CD14-positive monocyte (primary cell): ENCODE results near the gene GULP1. TPM values are rescaled to one million over a fixed set of nuclear protein-coding genes. Genes with fewer than 3 reads are reported as not detected.

ENCODE experiments used
- DNase-seq, 3 donors: peaks; one replicate each; pipeline ENCODE4 v3.0.0-alpha.2; 2011 to 2022
- H2AFZ ChIP-seq: 2 replicates; pipeline ENCODE4 v1.6.0; 2012; ENCODE audit warnings: mild to moderate bottlenecking, low read depth, low read length, inconsistent platforms; ENCODE audit not compliant: insufficient read depth, poor library complexity, severe bottlenecking
- H3K27ac ChIP-seq, 2 donors: 1 replicate in 1 of 2; 2 replicates in 1 of 2; pipeline ENCODE4 v1.5.1; 2012 to 2013; ENCODE audit warnings: low read length in 2 of 2, control low read depth in 1 of 2, inconsistent platforms in 1 of 2, low read depth in 1 of 2, mild to moderate bottlenecking in 1 of 2
- H3K27me3 ChIP-seq, 2 donors: one replicate each; pipeline versions ENCODE4 v1.6.0 to v1.6.1; 2011 to 2013; ENCODE audit warnings: low read length in 2 of 2; ENCODE audit not compliant: control insufficient read depth in 2 of 2, insufficient read depth in 2 of 2
- H3K36me3 ChIP-seq, 2 donors: replicated peaks in 1 of 2; 1 replicate in 1 of 2; 2 replicates in 1 of 2; pipeline versions ENCODE4 v1.5.1 to v1.6.1; 2012 to 2013; ENCODE audit warnings: low read length in 2 of 2, control low read depth in 1 of 2, inconsistent platforms in 1 of 2, mild to moderate bottlenecking in 1 of 2; ENCODE audit not compliant: insufficient read depth in 2 of 2, control insufficient read depth in 1 of 2
- H3K4me1 ChIP-seq, 2 donors: 1 replicate in 1 of 2; 2 replicates in 1 of 2; pipeline versions ENCODE4 v1.5.1 to v1.6.1; 2012 to 2013; ENCODE audit warnings: low read length in 2 of 2, control low read depth in 1 of 2, inconsistent platforms in 1 of 2, mild to moderate bottlenecking in 1 of 2, moderate library complexity in 1 of 2; ENCODE audit not compliant: insufficient read depth in 2 of 2, control insufficient read depth in 1 of 2
- H3K4me2 ChIP-seq: replicated peaks from 2 replicates; pipeline ENCODE3; 2012; ENCODE audit warnings: low read length, moderate library complexity, mild to moderate bottlenecking; ENCODE audit not compliant: poor library complexity, severe bottlenecking; ENCODE audit errors: extremely low read depth
- H3K4me3 ChIP-seq, 3 experiments: fragments of 200-600 bp in 1 of 3; sonication (generic) in 1 of 3; replicated peaks in 1 of 3; 1 replicate in 2 of 3; 2 replicates in 1 of 3; pipeline ENCODE4 v1.5.1; 2011 to 2013; ENCODE audit warnings: low read length in 3 of 3, mild to moderate bottlenecking in 3 of 3, control low read depth in 2 of 3, low read depth in 2 of 3, inconsistent platforms in 1 of 3, moderate library complexity in 1 of 3
- H3K79me2 ChIP-seq: 2 replicates; pipeline ENCODE4 v1.6.0; 2012; ENCODE audit warnings: mild to moderate bottlenecking, control low read depth, inconsistent platforms, low read length, moderate library complexity; ENCODE audit not compliant: insufficient read depth
- H3K9ac ChIP-seq: 2 replicates; pipeline ENCODE4 v1.6.0; 2017; ENCODE audit warnings: low read length, mild to moderate bottlenecking; ENCODE audit not compliant: insufficient read depth, poor library complexity, severe bottlenecking
- H3K9me3 ChIP-seq, 2 donors: replicated peaks in 1 of 2; 1 replicate in 1 of 2; 2 replicates in 1 of 2; pipeline versions ENCODE4 v1.5.1 to v1.6.1; 2012 to 2013; ENCODE audit warnings: low read length in 2 of 2, control low read depth in 1 of 2; ENCODE audit not compliant: control insufficient read depth in 1 of 2, insufficient read depth in 1 of 2
- H4K20me1 ChIP-seq: 2 replicates; pipeline ENCODE4 v1.6.0; 2012; ENCODE audit warnings: mild to moderate bottlenecking, low read length, control low read depth, moderate library complexity; ENCODE audit not compliant: insufficient read depth
- H3K27ac Mint-ChIP-seq, 7 donors: one replicate each; pipeline ENCODE4 v1.8.0; 2020; ENCODE audit warnings: mild to moderate bottlenecking in 7 of 7, mixed read lengths in 7 of 7, moderate library complexity in 6 of 7, inconsistent platforms in 2 of 7
- H3K27me3 Mint-ChIP-seq, 3 donors: one replicate each; pipeline ENCODE4 v1.8.0; 2021 to 2022; ENCODE audit warnings: low read depth in 3 of 3, mild to moderate bottlenecking in 3 of 3, mixed read lengths in 3 of 3, moderate library complexity in 3 of 3, inconsistent platforms in 1 of 3
- H3K36me3 Mint-ChIP-seq, 2 donors: one replicate each; pipeline ENCODE4 v1.8.0; 2020; ENCODE audit warnings: mixed read lengths in 2 of 2, inconsistent platforms in 1 of 2, mild to moderate bottlenecking in 1 of 2
- H3K4me1 Mint-ChIP-seq: one replicate; pipeline ENCODE4 v1.8.0; 2020; ENCODE audit warnings: mild to moderate bottlenecking, mixed read lengths
- H3K4me3 Mint-ChIP-seq, 2 donors: one replicate each; pipeline ENCODE4 v1.8.0; 2020; ENCODE audit warnings: mild to moderate bottlenecking in 2 of 2, mixed read lengths in 2 of 2, moderate library complexity in 1 of 2
- H3K9me3 Mint-ChIP-seq, 7 donors: one replicate each; pipeline ENCODE4 v1.8.0; 2020 to 2022; ENCODE audit warnings: mixed read lengths in 7 of 7, mild to moderate bottlenecking in 6 of 7, moderate library complexity in 6 of 7, inconsistent platforms in 2 of 7
- WGBS: methylation state at CpG from one replicate; pipeline ENCODE4 v1.1.5; 2013; ENCODE audit warnings: missing lambda C conversion rate; ENCODE audit not compliant: insufficient coverage; 5-methylcytosine and 5-hydroxymethylcytosine counted together
- intact Hi-C, 2 donors: fragments of 100-400 bp; cut with micrococcal nuclease; formaldehyde crosslinking; loops; one replicate each; pipeline versions ENCODE4 v1.15.0 to v1.15.1; 2023
- polyA plus RNA-seq, 3 donors: library from polyadenylated mRNA; depleted of rRNA in 1 of 3; unstranded in 2 of 3; stranded (reverse) in 1 of 3; fragments of 300-500 nt in 2 of 3; fragments of >200 nt in 1 of 3; fragmentation: Illumina TruSeq in 2 of 3; gene quantifications; 1 replicate in 2 of 3; 2 replicates in 1 of 3; pipeline ENCODE4 v1.2.3, GENCODE V29; 2012 to 2021
- TF ChIP-seq, protein P1 (sequence below): fragments of 200-600 bp; IDR thresholded peaks from one replicate; pipeline ENCODE4 v1.8.0; 2022; ENCODE audit warnings: antibody characterized with exemption, mild to moderate bottlenecking

Gene GULP1
- polyA plus RNA-seq, 3 donors = not detected

DNA sequence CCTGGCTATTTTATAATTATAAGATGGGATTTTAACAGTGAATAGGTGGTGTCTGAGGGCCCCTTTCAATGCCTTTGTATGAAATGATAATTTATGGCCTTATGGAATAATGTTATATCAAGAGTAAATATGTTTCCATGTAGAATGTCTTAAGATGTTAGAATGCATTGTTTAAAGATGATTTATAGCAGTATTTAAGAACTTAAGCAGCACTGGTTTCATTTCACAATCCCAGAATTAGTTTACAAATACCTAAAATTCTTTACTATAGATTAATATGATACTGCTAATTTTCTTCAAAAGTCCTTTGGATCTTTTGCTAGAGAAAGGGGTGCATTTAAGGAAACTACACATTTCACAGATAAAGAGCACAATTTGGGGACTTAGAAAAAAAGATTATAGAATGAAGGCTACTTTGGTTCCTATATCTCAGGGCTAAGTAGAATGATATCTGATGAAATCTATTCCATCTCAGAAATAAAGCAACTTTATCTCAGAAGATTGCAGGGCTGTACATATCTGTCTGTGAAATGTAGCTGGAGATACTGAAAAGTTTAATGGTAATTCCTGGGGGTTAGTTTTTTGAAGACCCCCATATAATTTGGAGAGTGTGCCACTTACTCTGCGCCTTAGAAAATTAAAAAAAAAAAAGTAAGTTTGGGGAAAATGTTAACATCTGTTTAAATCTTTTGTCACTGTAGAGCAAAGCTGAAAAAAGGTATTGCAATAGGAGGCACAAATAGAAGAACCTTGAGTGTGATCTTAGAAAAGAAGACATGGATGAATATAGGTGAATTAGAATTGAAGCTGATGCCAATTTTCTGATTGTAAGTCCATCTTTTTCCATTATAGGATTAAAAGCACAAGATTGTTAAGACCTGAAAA lies 123.4 kb downstream of the GULP1 start:
- no peak overlapping the region for H3K4me3 Mint-ChIP-seq
- Histone ChIP-seq H3K79me2 (no peaks in the 10 kb centered on the region), H3K9me3 (peaks cover 0 to 11% of the 10 kb centered on the region in 2 donors), H2AFZ (no peak overlapping the region), H3K36me3 (no peaks in the 10 kb centered on the region), H3K4me2 (no peak overlapping the region), H3K27me3 (no peaks in the 10 kb centered on the region), H3K27ac (no peak overlapping the region), H4K20me1 (no peaks in the 10 kb centered on the region), H3K4me3 (no peak overlapping the region), H3K9ac (no peak overlapping the region), H3K4me1 (no peaks in the 10 kb centered on the region)
- intact Hi-C loops = no loop called here
- H3K36me3 Mint-ChIP-seq = no peaks in the 10 kb centered on the region
- peaks cover 0 to 6% (median 2%) of the 10 kb centered on the region in 7 donors for H3K9me3 Mint-ChIP-seq
- H3K27me3 Mint-ChIP-seq = peaks cover 0 to 2% (median 0%) of the 10 kb centered on the region in 3 donors
- 100% methylated on average over 1 of the region's 1 CpG for WGBS
- H3K27ac Mint-ChIP-seq = no peak overlapping the region
- DNase-seq = no peak
- TF ChIP-seq, protein P1, sequence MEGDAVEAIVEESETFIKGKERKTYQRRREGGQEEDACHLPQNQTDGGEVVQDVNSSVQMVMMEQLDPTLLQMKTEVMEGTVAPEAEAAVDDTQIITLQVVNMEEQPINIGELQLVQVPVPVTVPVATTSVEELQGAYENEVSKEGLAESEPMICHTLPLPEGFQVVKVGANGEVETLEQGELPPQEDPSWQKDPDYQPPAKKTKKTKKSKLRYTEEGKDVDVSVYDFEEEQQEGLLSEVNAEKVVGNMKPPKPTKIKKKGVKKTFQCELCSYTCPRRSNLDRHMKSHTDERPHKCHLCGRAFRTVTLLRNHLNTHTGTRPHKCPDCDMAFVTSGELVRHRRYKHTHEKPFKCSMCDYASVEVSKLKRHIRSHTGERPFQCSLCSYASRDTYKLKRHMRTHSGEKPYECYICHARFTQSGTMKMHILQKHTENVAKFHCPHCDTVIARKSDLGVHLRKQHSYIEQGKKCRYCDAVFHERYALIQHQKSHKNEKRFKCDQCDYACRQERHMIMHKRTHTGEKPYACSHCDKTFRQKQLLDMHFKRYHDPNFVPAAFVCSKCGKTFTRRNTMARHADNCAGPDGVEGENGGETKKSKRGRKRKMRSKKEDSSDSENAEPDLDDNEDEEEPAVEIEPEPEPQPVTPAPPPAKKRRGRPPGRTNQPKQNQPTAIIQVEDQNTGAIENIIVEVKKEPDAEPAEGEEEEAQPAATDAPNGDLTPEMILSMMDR = no peak
- H3K4me1 Mint-ChIP-seq = no peaks in the 10 kb centered on the region

DNA sequence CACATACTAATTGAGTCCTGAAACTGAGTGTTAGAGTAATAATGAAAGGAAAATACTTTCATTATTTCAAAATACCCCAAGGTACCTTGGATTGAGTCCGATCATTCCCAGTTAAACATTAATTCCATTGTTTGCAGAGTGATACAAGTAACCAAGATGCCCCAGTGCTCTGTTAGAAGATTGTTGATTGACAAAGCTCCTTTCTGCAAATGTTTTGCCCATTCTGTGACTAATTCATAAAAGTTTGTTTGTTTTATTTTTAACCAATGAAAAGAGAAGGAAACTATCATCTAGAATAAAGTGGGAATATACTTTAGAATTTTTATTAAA lies 124.0 kb downstream of the GULP1 start:
- Mint-ChIP-seq H3K27me3 (peaks cover 0 to 2% (median 0%) of the 10 kb centered on the region in 3 donors), H3K9me3 (peaks cover 0 to 6% (median 3%) of the 10 kb centered on the region in 7 donors), H3K4me1 (no peaks in the 10 kb centered on the region), H3K36me3 (no peaks in the 10 kb centered on the region), H3K27ac (no peak overlapping the region), H3K4me3 (no peak overlapping the region)
- Histone ChIP-seq H3K4me2 (no peak overlapping the region), H3K36me3 (no peaks in the 10 kb centered on the region), H3K79me2 (no peaks in the 10 kb centered on the region), H3K27me3 (no peaks in the 10 kb centered on the region), H3K4me1 (no peaks in the 10 kb centered on the region), H4K20me1 (no peaks in the 10 kb centered on the region), H3K27ac (no peak overlapping the region), H3K9me3 (peaks cover 0 to 14% of the 10 kb centered on the region in 2 donors), H3K9ac (no peak overlapping the region), H2AFZ (no peak overlapping the region), H3K4me3 (no peak overlapping the region)
- TF ChIP-seq, protein P1 = no peak
- intact Hi-C loops = no loop called here
- WGBS = no CpG with 5 or more reads among the region's 1 CpG
- DNase-seq = no peak
